Fibroblast of lung (primary cell): ENCODE measurements around the gene MGAT5. TPM values are rescaled to one million over a fixed set of nuclear protein-coding genes. Genes with fewer than 3 reads are reported as not detected.

ENCODE experiments used
- DNase-seq, 2 donors: peaks; one replicate each; pipeline versions ENCODE4 v3.0.0 to v3.0.0-alpha.2; 2010; ENCODE audit warnings: low read depth in 2 of 2
- H2AFZ ChIP-seq: 2 replicates; pipeline ENCODE4 v1.5.1; 2012; ENCODE audit warnings: low read length, control low read depth, inconsistent platforms
- H3K27ac ChIP-seq: 2 replicates; pipeline ENCODE4 v1.5.1; 2011; ENCODE audit warnings: low read length, control low read depth; ENCODE audit not compliant: insufficient read depth
- H3K27me3 ChIP-seq: 2 replicates; pipeline ENCODE4 v1.5.1; 2011; ENCODE audit warnings: mild to moderate bottlenecking, low read length; ENCODE audit not compliant: control insufficient read depth, insufficient read depth
- H3K36me3 ChIP-seq: 2 replicates; pipeline ENCODE4 v1.5.1; 2011; ENCODE audit warnings: low read length; ENCODE audit not compliant: control insufficient read depth, insufficient read depth
- H3K4me1 ChIP-seq: 2 replicates; pipeline ENCODE4 v1.5.1; 2011; ENCODE audit warnings: low read length; ENCODE audit not compliant: control insufficient read depth, insufficient read depth; ENCODE audit errors: extremely low read depth
- H3K4me2 ChIP-seq: 2 replicates; pipeline ENCODE4 v1.5.1; 2011; ENCODE audit warnings: low read length, control low read depth; ENCODE audit not compliant: insufficient read depth; ENCODE audit errors: extremely low read depth
- H3K4me3 ChIP-seq, 4 experiments: fragments of 200-600 bp in 1 of 4; sonication (generic) in 1 of 4; replicated peaks in 1 of 4; 2 replicates each; pipeline ENCODE4 v1.5.1; 2011 to 2016; ENCODE audit warnings: low read length in 4 of 4, low read depth in 3 of 4, mild to moderate bottlenecking in 3 of 4, control low read depth in 2 of 4, inconsistent platforms in 1 of 4, mixed read lengths in 1 of 4; ENCODE audit not compliant: insufficient read depth in 1 of 4; ENCODE audit errors: control extremely low read depth in 1 of 4
- H3K79me2 ChIP-seq: 2 replicates; pipeline ENCODE4 v1.5.1; 2012; ENCODE audit warnings: mild to moderate bottlenecking, low read length, inconsistent platforms; ENCODE audit not compliant: control insufficient read depth, insufficient read depth
- H3K9ac ChIP-seq: 2 replicates; pipeline ENCODE4 v1.5.1; 2011; ENCODE audit warnings: mild to moderate bottlenecking, low read length, control low read depth; ENCODE audit not compliant: insufficient read depth
- H3K9me3 ChIP-seq: 2 replicates; pipeline ENCODE4 v1.5.1; 2012; ENCODE audit warnings: low read depth, low read length; ENCODE audit not compliant: control insufficient read depth, insufficient read depth
- H4K20me1 ChIP-seq: 2 replicates; pipeline ENCODE4 v1.5.1; 2011; ENCODE audit warnings: low read length; ENCODE audit not compliant: control insufficient read depth, insufficient read depth; ENCODE audit errors: extremely low read depth
- EZH2 ChIP-seq: IDR thresholded peaks from 2 replicates; pipeline ENCODE4 v1.5.1; 2012; ENCODE audit warnings: low read length, control low read depth, mild to moderate bottlenecking; ENCODE audit errors: missing control alignments
- polyA plus RNA-seq, 2 donors: library from polyadenylated mRNA; depleted of rRNA in 1 of 2; stranded (reverse) in 1 of 2; unstranded in 1 of 2; fragments of >200 nt; gene quantifications; 2 replicates each; pipeline ENCODE4 v1.2.1, GENCODE V29; 2011 to 2012; ENCODE audit warnings: missing spikeins in 1 of 2
- total RNA-seq: library from RNA; depleted of rRNA; stranded (reverse); fragments of >200 nt; gene quantifications from 2 replicates; pipeline ENCODE4 v1.2.1, GENCODE V29; 2014
- TF ChIP-seq, protein P1 (sequence below), 2 donors: IDR thresholded peaks in 1 of 2; conservative IDR thresholded peaks in 1 of 2; 1 replicate in 1 of 2; 2 replicates in 1 of 2; pipeline ENCODE4 v1.5.1; 2011 to 2012; ENCODE audit warnings: low read length in 2 of 2, control low read depth in 1 of 2, inconsistent platforms in 1 of 2, low read depth in 1 of 2, mild to moderate bottlenecking in 1 of 2

The MGAT5 gene
- total and polyA plus RNA-seq, 2 donors (not counting 1 experiment from before 2014, with no cell fraction given), result 270 to 301 TPM

- H3K9me3 ChIP-seq, result no peaks in the 10 kb centered on the region
- no peak for TF ChIP-seq EZH2
- TF ChIP-seq, protein P1, sequence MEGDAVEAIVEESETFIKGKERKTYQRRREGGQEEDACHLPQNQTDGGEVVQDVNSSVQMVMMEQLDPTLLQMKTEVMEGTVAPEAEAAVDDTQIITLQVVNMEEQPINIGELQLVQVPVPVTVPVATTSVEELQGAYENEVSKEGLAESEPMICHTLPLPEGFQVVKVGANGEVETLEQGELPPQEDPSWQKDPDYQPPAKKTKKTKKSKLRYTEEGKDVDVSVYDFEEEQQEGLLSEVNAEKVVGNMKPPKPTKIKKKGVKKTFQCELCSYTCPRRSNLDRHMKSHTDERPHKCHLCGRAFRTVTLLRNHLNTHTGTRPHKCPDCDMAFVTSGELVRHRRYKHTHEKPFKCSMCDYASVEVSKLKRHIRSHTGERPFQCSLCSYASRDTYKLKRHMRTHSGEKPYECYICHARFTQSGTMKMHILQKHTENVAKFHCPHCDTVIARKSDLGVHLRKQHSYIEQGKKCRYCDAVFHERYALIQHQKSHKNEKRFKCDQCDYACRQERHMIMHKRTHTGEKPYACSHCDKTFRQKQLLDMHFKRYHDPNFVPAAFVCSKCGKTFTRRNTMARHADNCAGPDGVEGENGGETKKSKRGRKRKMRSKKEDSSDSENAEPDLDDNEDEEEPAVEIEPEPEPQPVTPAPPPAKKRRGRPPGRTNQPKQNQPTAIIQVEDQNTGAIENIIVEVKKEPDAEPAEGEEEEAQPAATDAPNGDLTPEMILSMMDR (conservative IDR thresholded peaks at IDR 0.05 in 1 of 2, IDR thresholded peaks at IDR 0.05 in 1 of 2; ENCODE audit: low read depth in 1 of 2, low read length in 2 of 2), result no peak
- no peak for DNase-seq
- no peak overlapping the region for H3K9ac ChIP-seq
- no peaks in the 10 kb centered on the region for H4K20me1 ChIP-seq
- no peaks in the 10 kb centered on the region for H3K36me3 ChIP-seq
- no peak overlapping the region for H3K4me2 ChIP-seq
- no peaks in the 10 kb centered on the region for H3K79me2 ChIP-seq
- H3K4me1 ChIP-seq, result no peaks in the 10 kb centered on the region
- H2AFZ ChIP-seq, result no peak overlapping the region
- H3K27ac ChIP-seq, result no peak overlapping the region
- H3K27me3 ChIP-seq, result no peaks in the 10 kb centered on the region
- no peak overlapping the region for H3K4me3 ChIP-seq
Measured at GRCh38 chr2:134502104-134502503, 248.2 kb downstream of the MGAT5 start.
